Upper lobe of left lung (tissue), 6 donors: ENCODE data around the gene DLG5. TPM values are rescaled to one million over a fixed set of nuclear protein-coding genes. Genes with fewer than 3 reads are reported as not detected.
A peak's percentile ranks its signal among the peaks of the same experiment; 100 is the strongest.

Experiments used
- ATAC-seq, 2 donors: fragments of 200-7000 bp; cut with Tn5 transposase; one replicate each; pipeline ENCODE4 v1.9.1; 2022; ENCODE audit warnings: mild to moderate bottlenecking in 2 of 2, moderate library complexity in 2 of 2; ENCODE audit not compliant: low FRiP score in 2 of 2
- DNase-seq, 2 donors: peaks; one replicate each; pipeline ENCODE4 v3.0.0-alpha.2; 2019 to 2020
- H3K27ac ChIP-seq, 4 donors: fragments of 200-600 bp; sonication (generic); one replicate each; pipeline ENCODE4 v1.5.1; 2016 to 2019
- H3K27me3 ChIP-seq, 4 donors: fragments of 200-600 bp; sonication (generic); one replicate each; pipeline ENCODE4 v1.5.1; 2017 to 2019
- H3K36me3 ChIP-seq, 4 donors: fragments of 200-600 bp; sonication (generic); one replicate each; pipeline ENCODE4 v1.5.1; 2016 to 2019
- H3K4me1 ChIP-seq, 4 donors: fragments of 200-600 bp; sonication (generic); one replicate each; pipeline ENCODE4 v1.5.1; 2018 to 2019
- H3K4me3 ChIP-seq, 4 donors: fragments of 200-600 bp; sonication (generic); one replicate each; pipeline ENCODE4 v1.5.1; 2017 to 2019; ENCODE audit warnings: mild to moderate bottlenecking in 2 of 4, moderate library complexity in 1 of 4
- H3K9me3 ChIP-seq, 4 donors: fragments of 200-600 bp; sonication (generic); one replicate each; pipeline ENCODE4 v1.5.1; 2018 to 2019
- CTCF ChIP-seq, 6 experiments: fragments of 450-650 bp in 4 of 6; fragments of 200-600 bp in 2 of 6; sonication (generic) in 2 of 6; IDR thresholded peaks; one replicate each; pipeline ENCODE4 v1.5.1; 2016 to 2019; ENCODE audit warnings: antibody characterized with exemption in 6 of 6
- EP300 ChIP-seq, 4 donors: sonication (generic); formaldehyde crosslinking; IDR thresholded peaks; one replicate each; pipeline ENCODE4 v1.5.1; 2017; ENCODE audit warnings: antibody characterized with exemption in 4 of 4, control low read depth in 2 of 4
- POLR2A ChIP-seq, 4 donors: fragments of 450-650 bp; IDR thresholded peaks; one replicate each; pipeline ENCODE4 v1.5.1; 2016 to 2017; ENCODE audit warnings: antibody characterized with exemption in 4 of 4, mild to moderate bottlenecking in 2 of 4
- POLR2AphosphoS5 ChIP-seq, 2 donors: sonication (generic); formaldehyde crosslinking; IDR thresholded peaks; one replicate each; pipeline ENCODE4 v1.5.1; 2017; ENCODE audit warnings: antibody characterized with exemption in 2 of 2
- WGBS, 2 donors: methylation state at CpG; one replicate each; pipeline ENCODE4 v1.1.5; 2017 to 2018; 5-methylcytosine and 5-hydroxymethylcytosine counted together
- total RNA-seq, 6 donors: library from RNA; depleted of rRNA in 4 of 6; stranded (reverse); fragments of >200 nt in 4 of 6; gene quantifications; one replicate each; pipeline versions ENCODE4 v1.1.0 to v1.2.1, GENCODE V29; 2016 to 2021
- donor health status: DM: no; HTN: no; CAD: no; lungs with moderate emphysema.
- donor health status: DM: no; HTN: yes; CAD: no; lungs with severe emphysema.

DLG5 gene
- total RNA-seq, 6 donors from 2014 or later, result 14.6 to 51.3 (median 23.4) TPM

- H3K27ac ChIP-seq, result peak overlapping the region in 2 of 4 donors; percentile 59 to 70
- TF ChIP-seq POLR2AphosphoS5 (IDR thresholded peaks at IDR 0.05), result no peak
- TF ChIP-seq EP300 (IDR thresholded peaks at IDR 0.05), result no peak
Measured at GRCh38 chr10:77972148-77972547, 45.6 kb upstream of the DLG5 start.

GRCh38 chr10:77971804-77972144, 45.2 kb upstream of the DLG5 start:
- peaks cover 0 to 10% (median 3%) of the 10 kb centered on the region in 4 donors for H3K36me3 ChIP-seq
- no peak for TF ChIP-seq POLR2A (IDR thresholded peaks at IDR 0.05)
- no peak for TF ChIP-seq CTCF (IDR thresholded peaks at IDR 0.05)
- no peak for TF ChIP-seq POLR2AphosphoS5 (IDR thresholded peaks at IDR 0.05)
- TF ChIP-seq EP300 (IDR thresholded peaks at IDR 0.05), result no peak
- H3K4me3 ChIP-seq, result no peak overlapping the region
- ATAC-seq (no peak), DNase-seq (no peak)
- no peaks in the 10 kb centered on the region for H3K27me3 ChIP-seq
- peak overlapping the region; percentile 36 to 70 (median 54) for H3K27ac ChIP-seq
- WGBS, 2 donors, result 78% methylated on average over 3 of the region's 3 CpGs
- no peaks in the 10 kb centered on the region for H3K9me3 ChIP-seq
- H3K4me1 ChIP-seq, result peaks cover 11 to 15% (median 12%) of the 10 kb centered on the region in 4 donors

More at GRCh38 chr10:77972148-77972547, 45.6 kb upstream of the DLG5 start:
- H3K27me3 ChIP-seq, result no peaks in the 10 kb centered on the region
- peaks cover 11 to 15% (median 12%) of the 10 kb centered on the region in 4 donors for H3K4me1 ChIP-seq
- H3K4me3 ChIP-seq, result no peak overlapping the region
- DNase-seq (no peak), ATAC-seq (no peak)
- peaks cover 0 to 14% (median 6%) of the 10 kb centered on the region in 4 donors for H3K36me3 ChIP-seq
- H3K9me3 ChIP-seq, result no peaks in the 10 kb centered on the region
- WGBS, 2 donors, result 86% methylated on average over 5 of the region's 5 CpGs

GRCh38 chr10:77970869-77971803, 44.6 kb upstream of the DLG5 start:
- Histone ChIP-seq H3K4me1 (peaks cover 11 to 15% (median 12%) of the 10 kb centered on the region in 4 donors), H3K9me3 (no peaks in the 10 kb centered on the region), H3K4me3 (no peak overlapping the region), H3K36me3 (peaks cover 0 to 4% (median 0%) of the 10 kb centered on the region in 4 donors), H3K27me3 (no peaks in the 10 kb centered on the region), H3K27ac (peak overlapping the region; percentile 36 to 70 (median 58))
- DNase-seq (peak in 1 of 2 donors; percentile 47), ATAC-seq (peak; percentile 62 to 83)
- 27 to 39% methylated on average over 5 to 7 of the region's 7 CpGs for WGBS, 2 donors
- TF ChIP-seq POLR2AphosphoS5 (IDR thresholded peaks at IDR 0.05) (peak; percentile 25 to 64), POLR2A (IDR thresholded peaks at IDR 0.05) (no peak), EP300 (IDR thresholded peaks at IDR 0.05) (peak in 1 of 4 donors; percentile 47), CTCF (IDR thresholded peaks at IDR 0.05) (no peak)

GRCh38 chr10:77969114-77969513, 42.6 kb upstream of the DLG5 start:
- Histone ChIP-seq H3K4me3 (no peak overlapping the region), H3K9me3 (no peaks in the 10 kb centered on the region), H3K36me3 (no peaks in the 10 kb centered on the region), H3K4me1 (peaks cover 11 to 15% (median 12%) of the 10 kb centered on the region in 4 donors), H3K27ac (no peak overlapping the region), H3K27me3 (no peaks in the 10 kb centered on the region)
- ATAC-seq (no peak), DNase-seq (no peak)
- WGBS, 2 donors, result 38 to 67% methylated on average over 4 of the region's 4 CpGs
- no peak for TF ChIP-seq EP300 (IDR thresholded peaks at IDR 0.05)
- TF ChIP-seq POLR2A (IDR thresholded peaks at IDR 0.05), result no peak
- TF ChIP-seq POLR2AphosphoS5 (IDR thresholded peaks at IDR 0.05), result no peak
- no peak for TF ChIP-seq CTCF (IDR thresholded peaks at IDR 0.05)

GRCh38 chr10:77967611-77968022, 41.1 kb upstream of the DLG5 start:
- H3K27me3 ChIP-seq, result no peaks in the 10 kb centered on the region
- H3K36me3 ChIP-seq, result no peaks in the 10 kb centered on the region
- H3K4me1 ChIP-seq, result peaks cover 11 to 15% (median 12%) of the 10 kb centered on the region in 4 donors
- no peak overlapping the region for H3K27ac ChIP-seq
- DNase-seq (peak in 1 of 2 donors; percentile 9), ATAC-seq (no peak)
- H3K9me3 ChIP-seq, result no peaks in the 10 kb centered on the region
- TF ChIP-seq CTCF (IDR thresholded peaks at IDR 0.05) (no peak), POLR2AphosphoS5 (IDR thresholded peaks at IDR 0.05) (no peak), EP300 (IDR thresholded peaks at IDR 0.05) (no peak), POLR2A (IDR thresholded peaks at IDR 0.05) (no peak)
- 50 to 54% methylated on average over 6 to 8 of the region's 8 CpGs for WGBS, 2 donors
- H3K4me3 ChIP-seq, result no peak overlapping the region
